ENCODE measurements around the gene CHAD. TPM values are rescaled to one million over a fixed set of nuclear protein-coding genes. Genes with fewer than 3 reads are reported as not detected.
A peak's percentile ranks its signal among the peaks of the same experiment; 100 is the strongest.
"Not testable (repeated sequence)": the region's sequence is repeated elsewhere in the genome, so short reads cannot be mapped to it uniquely, and the experiment has no call there.

Gene CHAD
- polyA plus RNA-seq, 3 donors, result 2.0 to 4.0 (median 3.6) TPM

DNA sequence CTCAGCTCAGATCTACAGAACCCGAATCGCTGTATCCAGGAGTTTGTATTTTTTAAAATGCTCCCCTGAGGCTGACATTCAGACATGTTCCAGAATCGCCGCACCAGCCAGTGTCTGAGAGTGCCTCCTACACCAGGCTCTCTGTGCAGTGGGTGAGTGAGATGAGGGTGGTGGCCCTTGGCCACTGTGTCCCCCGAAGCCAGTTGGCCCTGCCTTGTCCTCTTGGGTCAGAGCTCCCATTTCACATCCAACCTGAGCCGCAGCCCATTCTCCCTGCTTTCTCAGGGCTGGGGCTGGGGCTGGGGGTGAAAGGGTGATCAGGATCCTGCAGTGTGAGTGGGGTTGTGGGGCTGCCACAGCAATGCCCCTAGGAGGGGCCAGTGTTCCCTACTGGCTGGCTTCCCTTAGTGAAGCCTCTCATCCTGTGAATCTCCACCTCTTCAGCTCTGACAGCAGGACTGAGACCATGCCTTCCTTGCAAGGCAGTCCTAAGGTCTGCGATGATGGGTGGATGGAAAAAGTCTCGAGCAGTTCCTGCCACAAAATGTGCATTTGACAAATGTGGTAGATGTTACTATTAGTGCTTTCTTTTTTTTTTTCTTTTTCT, 26.6 kb upstream of the CHAD start:
- no peak for DNase-seq

GRCh38 chr17:50493744-50494143, 25.1 kb upstream of the CHAD start:
- DNase-seq, result no peak

- no peak for DNase-seq
Observed at GRCh38 chr17:50492214-50492613, 23.5 kb upstream of the CHAD start.

DNA sequence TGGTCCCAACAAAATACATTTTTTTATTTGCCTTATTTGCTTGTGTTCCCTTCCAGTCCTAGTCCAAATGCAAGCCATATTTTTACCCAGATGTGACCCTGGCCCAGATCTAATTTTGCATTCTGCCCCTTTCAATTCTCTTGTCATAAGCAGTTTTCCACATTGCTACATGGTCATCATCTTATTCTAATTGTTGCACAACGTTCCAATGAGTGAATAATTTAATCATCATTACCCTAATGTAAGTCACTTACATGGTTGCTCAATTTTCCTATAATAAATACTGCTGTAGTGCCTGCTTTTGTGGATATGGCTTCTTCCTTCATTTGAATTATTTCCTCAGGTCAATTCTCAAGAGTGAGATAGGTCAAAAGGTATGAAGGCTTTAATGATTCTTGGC, 22.8 kb upstream of the CHAD start:
- DNase-seq, result no peak

DNA sequence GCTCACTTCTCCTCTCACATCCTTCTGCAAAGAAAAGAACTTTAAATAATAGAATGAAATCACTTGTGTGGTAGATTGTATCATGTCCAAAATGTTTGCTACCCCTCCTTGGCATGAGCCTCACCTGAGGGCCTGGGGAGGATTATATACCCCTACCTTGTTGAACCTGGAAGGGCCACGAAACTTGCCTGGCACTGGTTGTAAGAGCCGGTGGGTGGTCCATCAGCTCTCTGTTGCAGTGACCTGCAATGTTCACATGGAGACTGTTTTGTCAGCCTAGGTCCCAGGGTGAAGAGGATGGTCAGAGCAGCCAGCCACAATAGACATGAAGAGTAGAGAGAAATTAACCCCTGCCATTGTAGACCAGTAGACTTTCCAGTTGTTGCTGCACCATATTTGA, 20.2 kb upstream of the CHAD start:
- no peak for DNase-seq

DNA sequence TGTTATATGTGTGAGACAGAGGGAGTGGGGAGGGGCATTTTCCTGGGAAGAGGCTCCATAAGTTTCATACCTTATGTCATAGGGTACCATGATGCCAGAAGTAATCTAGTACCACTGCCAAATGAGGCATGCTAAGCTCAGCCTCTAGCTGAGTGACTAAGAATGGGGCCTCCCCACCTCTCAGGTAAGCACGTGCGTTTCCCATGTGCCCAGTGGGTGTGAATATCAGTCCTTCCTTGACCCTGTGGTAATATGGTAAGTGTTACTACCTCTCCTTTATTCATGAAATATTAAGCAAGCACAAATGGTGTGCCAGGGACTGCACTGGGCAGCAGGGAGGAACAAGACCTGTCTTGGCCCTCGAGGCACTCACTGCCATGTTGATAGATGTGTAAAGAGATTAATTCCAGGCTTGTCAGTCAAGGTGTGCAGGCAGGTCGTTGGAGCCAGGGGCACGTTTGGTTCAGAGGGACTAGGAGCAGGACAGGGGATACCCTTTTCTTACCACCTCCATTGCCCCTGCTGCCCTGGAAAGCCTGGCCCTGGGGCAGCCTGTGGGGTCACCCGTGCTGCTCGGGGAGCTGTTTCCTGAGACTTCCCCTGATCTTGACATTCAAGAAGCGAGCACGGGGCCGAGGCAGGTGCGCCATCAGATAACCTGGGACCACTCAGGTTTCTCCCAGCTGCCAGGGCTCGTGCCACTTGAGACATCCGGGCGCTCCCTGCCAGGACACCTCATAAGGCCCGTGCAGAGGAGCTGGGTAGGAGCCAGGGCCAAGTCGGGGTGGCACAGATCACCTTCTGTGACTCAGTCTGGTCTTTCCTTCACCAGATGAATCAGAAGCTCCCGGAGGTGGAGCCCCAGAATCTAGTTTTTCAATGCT, 18.8 kb upstream of the CHAD start:
- DNase-seq, result no peak

GRCh38 chr17:50484386-50485155, 15.9 kb upstream of the CHAD start:
- DNase-seq, result no peak

DNA sequence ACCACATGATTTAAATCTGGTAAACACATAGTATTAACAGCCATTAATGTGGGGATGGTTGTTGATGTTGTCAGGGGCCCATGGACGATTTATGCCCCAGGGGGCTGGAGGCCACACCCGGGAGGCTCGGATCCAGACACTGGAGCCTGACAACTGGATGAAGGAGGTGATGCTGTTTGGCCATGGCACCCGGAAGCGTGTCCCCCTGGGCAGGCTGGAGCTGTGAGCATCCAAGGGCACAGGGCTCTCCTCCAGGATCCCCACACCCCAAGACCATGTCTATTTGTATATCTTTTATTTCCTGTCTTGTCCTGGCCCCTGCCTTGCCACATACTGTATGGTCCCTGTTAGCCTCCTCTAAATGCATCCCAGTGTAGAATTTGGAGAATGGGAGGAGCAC, 14.6 kb upstream of the CHAD start:
- DNase-seq, result no peak

GRCh38 chr17:50482516-50482915, 13.8 kb upstream of the CHAD start:
- peak; percentile 88 for DNase-seq

DNA sequence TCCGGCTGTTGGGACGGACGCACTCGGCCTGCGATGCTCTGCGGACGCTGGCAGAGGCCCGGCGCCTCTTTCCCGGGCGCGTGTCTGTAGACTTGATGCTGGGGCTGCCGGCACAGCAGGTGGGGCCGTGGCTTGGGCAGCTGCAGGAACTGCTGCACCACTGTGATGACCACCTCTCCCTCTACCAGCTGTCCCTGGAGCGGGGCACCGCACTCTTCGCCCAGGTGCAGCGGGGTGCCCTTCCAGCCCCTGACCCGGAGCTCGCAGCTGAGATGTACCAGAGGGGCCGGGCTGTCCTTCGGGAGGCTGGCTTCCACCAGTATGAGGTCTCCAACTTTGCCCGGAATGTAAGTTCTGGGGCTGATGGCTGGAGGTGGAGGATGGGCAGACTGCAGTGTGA, 13.4 kb upstream of the CHAD start:
- no peak for DNase-seq

- DNase-seq, result no peak
Observed at GRCh38 chr17:50481648-50482047, 13.0 kb upstream of the CHAD start.

DNA sequence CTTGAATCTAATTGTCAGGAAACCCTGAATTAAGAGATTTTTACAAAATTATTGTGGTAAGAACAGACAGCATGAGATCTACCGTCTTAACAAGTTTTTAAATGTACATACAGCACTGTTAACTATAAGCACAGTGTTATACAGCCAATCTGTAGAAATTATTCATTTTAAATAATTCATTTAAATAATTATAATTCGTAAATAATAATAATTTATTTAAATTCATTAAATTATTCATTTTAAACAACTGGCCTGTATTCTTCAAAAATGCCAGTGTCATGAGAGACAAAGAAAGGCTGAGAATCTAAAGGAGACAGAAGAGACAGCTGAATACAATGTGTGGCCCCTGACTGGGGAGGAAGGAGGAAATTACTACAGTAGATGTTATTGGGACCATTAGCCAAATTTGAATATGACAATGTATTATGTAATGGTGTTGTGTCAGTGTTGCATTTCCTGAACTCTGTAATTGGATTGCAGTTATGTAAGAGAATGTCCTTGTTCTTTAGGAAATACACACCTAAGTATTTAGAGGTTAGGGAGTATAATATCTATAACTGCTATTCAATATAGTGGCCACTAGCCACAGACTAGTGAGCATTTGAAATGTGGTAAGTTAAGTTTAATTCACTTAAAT, 12.3 kb upstream of the CHAD start:
- no peak for DNase-seq

DNA sequence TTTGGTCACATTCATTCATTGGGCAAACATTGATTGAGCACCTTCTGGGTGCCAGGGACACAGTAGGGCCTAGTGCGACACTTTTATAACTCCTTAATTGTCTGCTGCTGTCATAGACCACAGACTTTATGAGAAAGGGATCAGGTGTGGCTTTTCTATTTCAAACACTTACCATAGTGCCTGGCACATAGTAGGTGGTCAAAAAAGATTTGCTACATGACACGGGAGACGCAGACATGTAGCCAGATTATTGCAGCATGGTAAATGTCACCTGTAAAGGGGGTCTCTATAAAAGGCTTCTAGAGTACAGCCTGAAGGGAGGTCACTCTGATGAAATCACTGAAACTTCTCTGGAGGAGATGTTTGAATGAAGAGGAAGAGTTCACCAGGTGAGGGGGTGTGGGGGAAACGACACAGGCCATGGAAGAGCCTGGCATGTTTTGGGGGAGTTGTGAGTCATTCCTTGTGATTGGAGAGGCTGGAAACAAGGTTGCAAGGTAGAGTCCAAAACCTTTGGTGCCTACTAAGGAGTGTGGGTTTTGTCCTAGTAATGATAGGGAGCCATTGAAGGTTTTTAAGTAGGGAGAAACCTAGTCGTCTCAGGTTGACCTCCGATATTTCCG, 11.6 kb upstream of the CHAD start:
- no peak for DNase-seq

GRCh38 chr17:50479522-50480141, 11.0 kb upstream of the CHAD start:
- DNase-seq, result peak; percentile 85

DNA sequence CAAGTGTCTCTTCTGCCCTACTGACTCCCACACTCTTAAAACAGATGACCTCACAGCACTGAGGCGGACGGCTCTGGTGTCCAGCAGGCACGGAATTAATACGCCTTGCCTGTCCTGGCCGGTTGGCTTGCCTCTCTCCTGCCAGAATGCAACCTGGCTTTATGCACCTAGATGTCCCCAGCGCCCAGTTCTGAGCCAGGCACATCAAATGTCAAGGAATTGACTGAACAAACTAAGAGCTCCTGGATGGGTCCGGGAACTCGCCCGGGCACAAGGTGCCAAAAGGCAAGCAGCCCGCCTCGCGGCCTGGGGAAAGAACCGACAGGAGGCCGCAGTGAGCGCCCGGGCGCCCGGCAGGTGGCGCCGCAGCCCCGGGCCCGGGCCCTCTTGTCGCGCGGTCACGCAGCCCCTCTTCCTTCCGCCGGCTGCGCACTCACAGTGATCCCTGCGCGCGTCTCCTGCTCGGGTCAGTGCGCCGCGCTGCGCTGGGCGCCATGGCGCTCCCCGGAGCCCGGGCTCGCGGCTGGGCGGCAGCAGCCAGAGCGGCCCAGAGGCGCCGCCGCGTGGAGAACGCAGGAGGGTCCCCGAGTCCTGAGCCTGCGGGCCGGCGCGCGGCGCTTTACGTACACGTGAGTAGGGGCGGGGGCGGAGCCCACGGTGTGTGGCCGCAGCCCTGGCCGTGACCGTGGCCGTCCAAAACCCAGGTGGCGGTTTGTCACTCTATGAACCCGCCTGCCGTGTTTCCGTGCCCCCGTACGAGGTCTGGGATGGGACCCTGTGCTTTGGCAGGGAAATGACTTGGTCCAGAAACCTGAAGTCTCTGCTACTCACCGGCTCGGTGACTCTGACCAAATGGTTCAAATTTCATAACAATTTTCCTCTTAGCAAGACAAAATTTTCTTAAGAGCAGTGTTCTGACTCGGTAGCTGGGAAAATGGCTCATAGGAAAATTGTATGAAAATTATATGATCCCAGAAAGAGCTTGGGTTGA, 10.0 kb upstream of the CHAD start, which contains the start of gene RSAD1:
Gene RSAD1 (plus strand): TSS at position 470 of the 991 bp plus-strand sequence. CDS start 25 bp downstream, at position 495.
- peak; percentile 88 for DNase-seq

- no peak for DNase-seq
Observed at GRCh38 chr17:50477976-50478375, 9.3 kb upstream of the CHAD start.

GRCh38 chr17:50476545-50477315, 8.1 kb upstream of the CHAD start:
- no peak for DNase-seq

DNA sequence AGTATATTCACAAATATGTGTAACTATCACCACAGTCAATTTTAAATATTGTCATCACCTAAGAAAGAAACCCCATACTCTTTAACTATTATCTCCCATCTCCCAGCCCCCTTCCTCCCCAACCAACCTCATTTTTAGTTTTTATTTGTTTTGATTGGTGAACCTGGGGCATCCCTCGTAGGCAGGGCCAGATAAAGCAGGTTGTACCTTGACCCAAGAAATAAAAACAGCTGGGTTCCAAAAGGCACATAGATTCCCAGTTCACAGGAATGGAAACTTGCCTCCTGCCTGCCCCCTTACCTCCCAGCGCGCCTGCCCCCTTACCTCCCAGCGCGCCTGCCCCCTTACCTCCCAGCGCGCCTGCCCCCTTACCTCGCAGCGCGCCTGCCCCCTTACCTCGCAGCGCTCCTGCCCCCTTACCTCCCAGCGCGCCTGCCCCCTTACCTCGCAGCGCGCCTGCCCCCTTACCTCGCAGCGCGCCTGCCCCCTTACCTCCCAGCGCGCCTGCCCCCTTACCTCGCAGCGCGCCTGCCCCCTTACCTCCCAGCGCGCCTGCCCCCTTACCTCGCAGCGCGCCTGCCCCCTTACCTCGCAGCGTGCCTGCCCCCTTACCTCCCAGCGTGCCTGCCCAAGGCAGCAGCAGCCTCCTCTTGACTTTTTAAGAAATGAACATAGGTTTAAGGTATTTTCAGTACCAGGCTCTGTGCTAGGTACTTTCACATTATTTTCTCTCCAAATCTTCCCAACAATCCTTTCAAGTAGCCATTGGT, 7.3 kb upstream of the CHAD start:
- DNase-seq, result not testable (repeated sequence)
